Raji (cell line): ENCODE measurements around the gene ARIH2.

Experiments
- POLR2A ChIP-seq: IDR thresholded peaks from 2 replicates; pipeline ENCODE4 v1.6.1; 2011; ENCODE audit warnings: low read depth, low read length, control low read depth; ENCODE audit not compliant: insufficient read depth

Gene ARIH2

DNA sequence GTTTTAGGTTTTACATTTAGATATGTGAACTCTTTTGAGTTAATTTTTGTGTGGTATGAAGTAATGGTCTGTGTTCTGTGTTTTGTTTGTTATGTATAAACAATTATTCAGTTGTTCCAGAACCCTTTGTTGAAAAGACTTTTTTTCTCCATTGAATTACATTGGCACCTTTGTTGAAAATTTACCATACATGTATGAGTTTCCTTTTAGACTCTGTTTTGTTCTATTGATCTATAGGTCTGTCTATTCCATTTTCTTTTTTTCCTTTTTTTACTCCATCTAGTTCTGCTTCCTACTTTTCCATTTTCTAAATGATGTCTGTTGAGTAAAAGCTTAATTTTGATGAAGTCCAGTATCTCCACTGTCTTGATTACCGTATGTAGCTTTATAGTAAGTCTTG is 31.4 kb downstream of the ARIH2 start:
- no peak for TF ChIP-seq POLR2A

- no peak for TF ChIP-seq POLR2A
Observed at GRCh38 chr3:48951764-48952163, 33.1 kb downstream of the ARIH2 start.

- no peak for TF ChIP-seq POLR2A
Observed at GRCh38 chr3:48952510-48953118, 34.0 kb downstream of the ARIH2 start.

GRCh38 chr3:48957006-48957705 is 38.5 kb downstream of the ARIH2 start:
- TF ChIP-seq POLR2A: no peak

GRCh38 chr3:48960841-48961413 is 42.3 kb downstream of the ARIH2 start:
- no peak for TF ChIP-seq POLR2A

- no peak for TF ChIP-seq POLR2A
Observed at GRCh38 chr3:48962340-48962739, 43.7 kb downstream of the ARIH2 start.

DNA sequence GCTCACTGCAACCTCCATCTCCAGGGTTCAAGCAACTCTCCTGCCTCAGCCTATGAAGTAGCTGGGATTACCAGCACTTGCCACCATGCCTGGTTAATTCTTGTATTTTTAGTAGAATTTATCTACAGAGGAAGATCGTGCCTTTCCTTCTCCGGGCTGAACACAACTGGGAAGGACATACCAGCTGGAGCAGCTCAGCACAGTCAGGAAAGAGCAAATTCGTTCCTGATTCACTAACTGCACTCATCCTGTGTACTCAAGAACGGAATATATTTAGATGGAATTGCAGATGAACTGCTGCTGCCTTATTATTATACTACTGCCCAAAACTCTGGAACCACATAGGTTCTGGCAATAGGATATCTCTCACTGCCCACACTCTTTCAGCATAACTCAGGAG is 44.3 kb downstream of the ARIH2 start:
- TF ChIP-seq POLR2A: no peak

GRCh38 chr3:48963591-48963990 is 44.9 kb downstream of the ARIH2 start:
- TF ChIP-seq POLR2A: no peak

- no peak for TF ChIP-seq POLR2A
Observed at GRCh38 chr3:48966367-48966766, 47.7 kb downstream of the ARIH2 start.

GRCh38 chr3:48966876-48967361 is 48.3 kb downstream of the ARIH2 start:
- no peak for TF ChIP-seq POLR2A

GRCh38 chr3:48970586-48970985 is 51.9 kb downstream of the ARIH2 start:
- no peak for TF ChIP-seq POLR2A

DNA sequence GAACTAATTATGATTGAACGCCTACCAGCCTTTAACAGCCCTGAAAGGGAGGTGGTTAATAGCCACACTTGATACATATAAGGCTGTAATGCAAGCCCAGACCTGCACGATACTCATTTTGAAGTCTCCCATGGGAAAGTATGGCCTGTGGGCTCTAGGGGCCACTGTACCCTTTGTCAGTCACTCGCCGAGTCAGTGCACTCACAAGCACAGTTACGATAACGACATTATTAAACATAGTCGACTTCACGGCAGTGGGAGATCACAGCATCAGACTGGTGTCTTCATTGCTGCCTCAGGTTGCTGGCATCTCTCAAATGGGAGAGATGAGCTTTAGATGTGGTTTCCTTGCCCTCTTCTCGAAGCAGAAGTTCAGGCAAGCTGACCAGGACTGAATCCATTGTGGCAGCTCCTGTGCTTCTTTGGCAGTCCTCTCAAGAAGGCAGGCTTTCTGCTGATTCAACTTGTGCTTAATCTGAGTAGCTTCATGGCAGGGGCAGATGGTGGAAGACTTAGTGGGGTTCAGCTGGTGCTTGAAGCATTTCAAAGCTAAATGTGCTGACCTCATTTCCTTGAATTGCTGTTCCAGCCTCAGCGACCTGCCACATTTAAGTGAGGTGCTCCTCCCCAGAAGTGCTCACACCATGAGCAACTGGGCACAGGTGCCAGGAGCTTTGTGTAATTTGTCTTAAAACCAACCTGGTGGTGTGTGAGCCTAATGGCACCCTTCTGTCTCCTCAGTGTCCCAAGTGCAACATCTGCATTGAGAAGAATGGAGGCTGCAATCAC is 55.6 kb downstream of the ARIH2 start:
- TF ChIP-seq POLR2A: no peak

DNA sequence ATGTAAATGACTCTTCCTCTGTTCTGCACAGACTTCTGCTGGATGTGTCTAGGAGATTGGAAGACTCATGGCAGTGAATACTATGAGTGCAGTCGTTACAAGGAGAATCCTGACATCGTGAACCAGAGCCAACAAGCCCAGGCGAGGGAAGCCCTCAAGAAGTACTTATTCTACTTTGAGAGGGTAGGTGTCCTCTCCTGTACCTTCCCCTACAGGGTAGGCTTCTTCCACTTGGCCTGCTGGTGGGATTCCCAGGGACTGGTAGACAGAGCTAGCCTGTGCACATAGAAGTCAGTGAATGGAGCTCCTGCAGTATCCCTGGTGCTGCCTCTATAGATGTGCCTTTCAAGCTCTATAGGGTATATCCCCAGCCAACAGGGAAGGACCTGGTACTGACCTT is 60.8 kb downstream of the ARIH2 start:
- TF ChIP-seq POLR2A: no peak

DNA sequence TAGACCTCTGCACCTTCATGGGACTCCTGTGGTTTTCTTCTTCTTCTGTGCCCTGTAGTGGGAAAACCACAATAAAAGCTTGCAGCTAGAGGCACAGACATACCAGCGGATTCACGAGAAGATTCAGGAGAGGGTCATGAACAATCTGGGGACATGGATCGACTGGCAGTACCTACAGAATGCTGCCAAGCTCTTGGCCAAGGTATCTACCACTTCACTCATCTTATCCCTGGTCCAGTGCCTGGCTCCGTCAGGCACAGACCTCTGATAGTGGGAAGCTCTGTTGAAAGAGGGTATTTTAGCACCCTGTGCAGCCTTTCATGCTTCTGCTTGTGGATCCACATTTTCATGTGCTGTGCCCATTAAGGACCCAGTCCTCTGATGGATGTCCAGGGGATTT is 61.7 kb downstream of the ARIH2 start:
- no peak for TF ChIP-seq POLR2A

DNA sequence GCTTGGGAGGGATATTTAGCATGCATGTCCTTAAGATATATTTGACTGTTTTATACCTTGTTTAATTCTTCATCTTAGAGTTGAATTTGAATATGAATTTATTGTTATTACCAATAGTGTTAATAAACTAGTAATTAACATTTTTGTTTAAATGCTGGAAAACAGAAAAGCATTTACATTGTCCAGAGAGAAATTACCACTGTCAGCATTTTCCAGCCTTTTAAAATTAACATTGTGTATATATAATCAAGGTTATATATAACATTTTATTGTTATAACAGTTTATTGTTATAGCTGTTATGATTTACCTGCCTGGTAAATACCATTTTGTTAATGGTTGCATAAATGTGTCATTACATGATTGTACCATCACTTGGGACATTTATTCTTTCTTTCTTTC is 63.4 kb downstream of the ARIH2 start:
- TF ChIP-seq POLR2A: no peak

- TF ChIP-seq POLR2A: no peak
Observed at GRCh38 chr3:48982686-48983085, 64.0 kb downstream of the ARIH2 start.
